Measurements from ENCODE around the gene CYB561D1.

DNA sequence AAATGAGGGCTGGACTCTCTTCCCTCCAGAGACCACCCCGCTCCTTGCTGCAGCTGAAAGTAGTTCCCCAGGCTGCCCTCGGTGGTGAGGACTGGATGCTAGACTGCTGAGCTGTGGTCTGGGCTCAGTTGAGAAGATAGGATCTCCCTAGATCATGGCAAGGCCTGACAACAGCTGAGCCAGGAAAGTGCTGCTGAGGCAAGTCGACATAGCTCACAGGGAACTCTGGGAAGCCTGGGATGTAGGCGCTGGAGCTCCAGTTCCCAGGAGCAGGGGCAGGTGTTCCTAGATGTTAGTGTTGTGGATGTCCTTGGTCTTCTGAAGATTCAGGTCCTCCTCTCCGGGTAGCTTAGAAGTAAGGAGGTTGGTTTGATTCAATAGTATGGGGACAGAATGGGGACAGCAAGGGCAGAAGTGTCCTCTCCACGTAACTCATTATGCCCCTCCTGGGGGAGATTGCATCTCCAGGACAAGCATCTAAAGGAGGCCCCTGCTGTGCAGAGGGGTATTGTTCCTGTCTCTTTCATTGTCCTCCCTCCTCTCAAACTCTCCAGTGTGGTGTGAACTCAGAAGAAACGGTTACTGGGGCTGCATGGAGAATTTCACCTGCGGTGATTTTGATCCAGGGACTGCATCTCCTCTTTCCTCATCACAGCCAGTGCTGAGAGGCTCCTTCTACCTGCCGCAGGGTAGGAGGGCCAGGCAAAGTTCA, 3.7 kb downstream of the CYB561D1 start:
- no peak for TF ChIP-seq EZH2 (IDR thresholded peaks at IDR 0.05; ENCODE audit: low read length, missing control alignments)
- TF ChIP-seq, protein P1, sequence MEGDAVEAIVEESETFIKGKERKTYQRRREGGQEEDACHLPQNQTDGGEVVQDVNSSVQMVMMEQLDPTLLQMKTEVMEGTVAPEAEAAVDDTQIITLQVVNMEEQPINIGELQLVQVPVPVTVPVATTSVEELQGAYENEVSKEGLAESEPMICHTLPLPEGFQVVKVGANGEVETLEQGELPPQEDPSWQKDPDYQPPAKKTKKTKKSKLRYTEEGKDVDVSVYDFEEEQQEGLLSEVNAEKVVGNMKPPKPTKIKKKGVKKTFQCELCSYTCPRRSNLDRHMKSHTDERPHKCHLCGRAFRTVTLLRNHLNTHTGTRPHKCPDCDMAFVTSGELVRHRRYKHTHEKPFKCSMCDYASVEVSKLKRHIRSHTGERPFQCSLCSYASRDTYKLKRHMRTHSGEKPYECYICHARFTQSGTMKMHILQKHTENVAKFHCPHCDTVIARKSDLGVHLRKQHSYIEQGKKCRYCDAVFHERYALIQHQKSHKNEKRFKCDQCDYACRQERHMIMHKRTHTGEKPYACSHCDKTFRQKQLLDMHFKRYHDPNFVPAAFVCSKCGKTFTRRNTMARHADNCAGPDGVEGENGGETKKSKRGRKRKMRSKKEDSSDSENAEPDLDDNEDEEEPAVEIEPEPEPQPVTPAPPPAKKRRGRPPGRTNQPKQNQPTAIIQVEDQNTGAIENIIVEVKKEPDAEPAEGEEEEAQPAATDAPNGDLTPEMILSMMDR (conservative IDR thresholded peaks at IDR 0.05 in 1 of 2, IDR thresholded peaks at IDR 0.05 in 1 of 2; ENCODE audit: low read depth in 1 of 2, low read length in 2 of 2) = no peak
